SK-N-SH (cell line): ENCODE results near the gene EPHX1. TPM values are rescaled to one million over a fixed set of nuclear protein-coding genes. Genes with fewer than 3 reads are reported as not detected.

Experiments used
- CTCF ChIA-PET: fragments of 300-600, 350-600 bp; formaldehyde crosslinking; extraction: SDS; loops from one replicate; lab custom pipeline; 2021; lab: Yijun Ruan, JAX
- POLR2A ChIA-PET: fragments of 350-600 bp; sonication (Branson Sonifier 250); formaldehyde crosslinking; extraction: SDS; loops from one replicate; lab custom pipeline; 2020; ENCODE audit warnings: antibody characterized with exemption, inconsistent platforms; lab: Yijun Ruan, JAX
- DNase-seq: peaks from one replicate; pipeline ENCODE4 v3.0.0; 2012
- H2AFZ ChIP-seq: fragments of 200-600 bp; sonication (generic); 2 replicates; pipeline ENCODE4 v1.8.1; 2016; ENCODE audit warnings: antibody characterized with exemption, mild to moderate bottlenecking, low read depth
- H3F3A ChIP-seq: fragments of 200-600 bp; sonication (generic); replicated peaks from 2 replicates; pipeline ENCODE3; 2016; ENCODE audit warnings: antibody characterized with exemption, mild to moderate bottlenecking; ENCODE audit not compliant: insufficient read depth
- H3K27ac ChIP-seq, 2 experiments: fragments of 200-500 bp in 1 of 2; fragments of 200-600 bp in 1 of 2; sonication (Bioruptor generic) in 1 of 2; sonication (generic), shearing (Covaris generic) in 1 of 2; 2 replicates each; pipeline versions ENCODE4 v1.5.1 to v1.6.1; 2014 to 2016; ENCODE audit warnings: low read depth in 2 of 2, inconsistent platforms in 1 of 2, low read length in 1 of 2, mild to moderate bottlenecking in 1 of 2, mixed read lengths in 1 of 2
- H3K27me3 ChIP-seq: fragments of 200-600 bp; sonication (generic), shearing (Covaris generic); 2 replicates; pipeline ENCODE4 v1.6.1; 2016; ENCODE audit warnings: mixed run types; ENCODE audit not compliant: insufficient read depth
- H3K36me3 ChIP-seq, 2 experiments: fragments of 200-500 bp in 1 of 2; fragments of 200-600 bp in 1 of 2; sonication (Bioruptor generic) in 1 of 2; sonication (generic) in 1 of 2; replicated peaks in 1 of 2; 2 replicates each; pipeline versions ENCODE3 to v1.5.1; 2014 to 2016; ENCODE audit warnings: low read length in 1 of 2, mild to moderate bottlenecking in 1 of 2; ENCODE audit not compliant: insufficient read depth in 2 of 2, control insufficient read depth in 1 of 2
- H3K4me1 ChIP-seq, 2 experiments: fragments of 200-500 bp in 1 of 2; fragments of 200-600 bp in 1 of 2; sonication (Bioruptor generic) in 1 of 2; sonication (generic), shearing (Covaris generic) in 1 of 2; 2 replicates each; pipeline versions ENCODE4 v1.5.1 to v1.6.1; 2014 to 2016; ENCODE audit warnings: low read depth in 1 of 2, low read length in 1 of 2, mixed run types in 1 of 2; ENCODE audit not compliant: insufficient read depth in 2 of 2, control insufficient read depth in 1 of 2
- H3K4me2 ChIP-seq: fragments of 200-600 bp; sonication (generic), shearing (Covaris generic); 2 replicates; pipeline ENCODE4 v1.6.1; 2017; ENCODE audit warnings: mixed run types
- H3K4me3 ChIP-seq, 2 experiments: fragments of 200-500 bp in 1 of 2; fragments of 200-600 bp in 1 of 2; sonication (Bioruptor generic) in 1 of 2; sonication (generic), shearing (Covaris generic) in 1 of 2; 2 replicates each; pipeline versions ENCODE4 v1.5.1 to v1.8.1; 2014 to 2016; ENCODE audit warnings: low read depth in 2 of 2, inconsistent platforms in 1 of 2, low read length in 1 of 2, mild to moderate bottlenecking in 1 of 2, mixed read lengths in 1 of 2, moderate library complexity in 1 of 2
- H3K79me2 ChIP-seq: fragments of 200-600 bp; sonication (generic); 2 replicates; pipeline ENCODE4 v1.8.1; 2017; ENCODE audit warnings: mild to moderate bottlenecking; ENCODE audit not compliant: insufficient read depth
- H3K9ac ChIP-seq: fragments of 200-600 bp; sonication (generic); 2 replicates; pipeline ENCODE4 v1.6.1; 2017; ENCODE audit warnings: mixed run types
- H3K9me2 ChIP-seq: fragments of 200-600 bp; sonication (generic); 2 replicates; pipeline ENCODE4 v1.6.1; 2017; ENCODE audit warnings: mixed run types
- H3K9me3 ChIP-seq: fragments of 200-600 bp; sonication (generic); 2 replicates; pipeline ENCODE4 v1.6.1; 2017; ENCODE audit warnings: mixed run types, mild to moderate bottlenecking, moderate library complexity
- H4K20me1 ChIP-seq: fragments of 200-600 bp; sonication (generic); 2 replicates; pipeline ENCODE4 v1.6.1; 2017; ENCODE audit warnings: mild to moderate bottlenecking, mixed run types; ENCODE audit not compliant: insufficient read depth
- CHD2 ChIP-seq: fragments of 150-350 bp; IDR thresholded peaks from 2 replicates; pipeline ENCODE4 v1.6.1; 2018; ENCODE audit warnings: low read length; ENCODE audit not compliant: partially characterized antibody
- ELF1 ChIP-seq: IDR thresholded peaks from 2 replicates; pipeline ENCODE4 v1.4.0; 2012
- EP300 ChIP-seq, 2 experiments: IDR thresholded peaks; 2 replicates each; pipeline versions ENCODE4 v1.4.0 to v1.6.1; 2012; ENCODE audit warnings: borderline replicate concordance in 1 of 2, low read depth in 1 of 2, low read length in 1 of 2
- EZH2phosphoT487 ChIP-seq: fragments of 200-600 bp; sonication (generic); IDR thresholded peaks from 2 replicates; pipeline ENCODE4 v1.6.1; 2017; ENCODE audit warnings: low read depth, mixed run types, mild to moderate bottlenecking, antibody characterized with exemption, moderate library complexity, borderline replicate concordance
- FOSL2 ChIP-seq: IDR thresholded peaks from 2 replicates; pipeline ENCODE4 v1.4.0; 2012; ENCODE audit warnings: low read depth, mild to moderate bottlenecking, moderate library complexity, borderline replicate concordance
- FOXM1 ChIP-seq: IDR thresholded peaks from 2 replicates; pipeline ENCODE4 v1.4.0; 2012; ENCODE audit warnings: low read depth, mild to moderate bottlenecking
- GABPA ChIP-seq: IDR thresholded peaks from 2 replicates; pipeline ENCODE4 v1.4.0; 2012; ENCODE audit warnings: low read depth, mild to moderate bottlenecking
- IRF3 ChIP-seq: fragments of 150-350 bp; IDR thresholded peaks from 2 replicates; pipeline ENCODE4 v1.6.1; 2016; ENCODE audit warnings: mild to moderate bottlenecking, low read depth, low read length
- JUND ChIP-seq: IDR thresholded peaks from 2 replicates; pipeline ENCODE4 v1.4.0; 2012
- MEF2A ChIP-seq: IDR thresholded peaks from 2 replicates; pipeline ENCODE4 v1.4.0; 2012; ENCODE audit warnings: low read depth, borderline replicate concordance
- MXI1 ChIP-seq: IDR thresholded peaks from 2 replicates; pipeline ENCODE4 v1.6.1; 2012; ENCODE audit warnings: mild to moderate bottlenecking, low read depth, low read length, improper control_type of control experiment
- PBX3 ChIP-seq: IDR thresholded peaks from 2 replicates; pipeline ENCODE4; 2012
- POLR2AphosphoS5 ChIP-seq: IDR thresholded peaks from 2 replicates; pipeline ENCODE4 v1.6.1; 2012; ENCODE audit warnings: low read depth, low read length
- RCOR1 ChIP-seq: fragments of 150-350 bp; IDR thresholded peaks from 2 replicates; pipeline ENCODE4 v1.6.1; 2017; ENCODE audit warnings: antibody characterized with exemption, low read length
- REST ChIP-seq: IDR thresholded peaks from 2 replicates; pipeline ENCODE4 v1.6.1; 2012; ENCODE audit warnings: mild to moderate bottlenecking, low read depth, low read length, moderate library complexity
- RXRA ChIP-seq: IDR thresholded peaks from 2 replicates; pipeline ENCODE4 v1.4.0; 2012; ENCODE audit warnings: low read depth, mild to moderate bottlenecking, borderline replicate concordance
- SMC3 ChIP-seq: IDR thresholded peaks from 2 replicates; pipeline ENCODE4 v1.6.1; 2012; ENCODE audit warnings: low read depth, low read length, improper control_type of control experiment
- YY1 ChIP-seq: IDR thresholded peaks from 2 replicates; pipeline ENCODE4 v1.4.0; 2012; ENCODE audit warnings: low read depth, mild to moderate bottlenecking
- ZBTB33 ChIP-seq: IDR thresholded peaks from 2 replicates; pipeline ENCODE4 v1.4.0; 2012; ENCODE audit warnings: low read depth, borderline replicate concordance
- WGBS: methylation state at CpG from one replicate; pipeline ENCODE4 v1.1.6; 2017; ENCODE audit warnings: low lambda C conversion rate; 5-methylcytosine and 5-hydroxymethylcytosine counted together
- polyA plus RNA-seq, 3 experiments: library from polyadenylated mRNA; depleted of rRNA; stranded (reverse); fragments of >200 nt; gene quantifications; 2 replicates each; pipeline ENCODE4 v1.2.3, GENCODE V29; 2012
- TF ChIP-seq, protein P1 (sequence below): IDR thresholded peaks from 2 replicates; pipeline ENCODE4 v1.4.0; 2012; ENCODE audit warnings: low read depth

Gene EPHX1
- polyA plus RNA-seq, 1 of the 3 experiments (the other 2 are of a cell fraction): 45.7 TPM

DNA sequence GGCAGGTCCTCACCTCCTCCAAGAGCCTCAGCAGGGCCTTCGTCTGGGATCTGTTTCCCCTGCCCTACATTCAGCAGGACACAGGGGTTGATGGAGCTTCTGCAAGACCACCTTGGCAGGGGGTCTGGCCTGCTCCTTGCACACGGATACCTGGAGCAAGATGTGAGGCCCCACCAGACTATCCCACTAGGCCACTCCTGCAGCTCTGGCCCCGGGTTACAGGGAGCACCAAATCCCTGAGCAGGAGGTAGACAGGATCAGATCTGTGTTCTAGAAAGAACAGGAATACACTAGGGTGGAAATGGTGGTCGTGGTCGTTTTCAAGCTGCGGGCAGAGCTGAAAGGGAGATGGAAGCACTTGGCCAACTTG, 33.5 kb downstream of the EPHX1 start:
- H3K4me2 ChIP-seq: no peak overlapping the region
- no peaks in the 10 kb centered on the region for H3K27me3 ChIP-seq
- WGBS: 95% methylated on average over 5 of the region's 6 CpGs
- H4K20me1 ChIP-seq: no peaks in the 10 kb centered on the region
- H3K4me3 ChIP-seq: no peak overlapping the region
- H3K79me2 ChIP-seq: no peaks in the 10 kb centered on the region
- no peak overlapping the region for H3K9ac ChIP-seq
- H3F3A ChIP-seq: no peaks in the 10 kb centered on the region
- H3K36me3 ChIP-seq: peaks cover 6 to 35% of the 10 kb centered on the region in 2 experiments
- no peaks in the 10 kb centered on the region for H3K9me2 ChIP-seq
- no peak overlapping the region for H2AFZ ChIP-seq
- CTCF ChIA-PET: interaction anchor here (0.9 to 1.5 kb wide), 2 partner anchors 10 to 369 kb away, joined by 3 to 6 read pairs; no protein-coding TSS in a partner anchor
- H3K27ac ChIP-seq: no peak overlapping the region
- TF ChIP-seq GABPA (no peak), EZH2phosphoT487 (no peak), REST (no peak), MEF2A (no peak), FOXM1 (no peak), YY1 (no peak), RCOR1 (no peak), PBX3 (no peak), SMC3 (no peak), EP300 (IDR thresholded peaks at IDR 0.05; ENCODE audit: borderline replicate concordance in 1 of 2, low read depth in 1 of 2, low read length in 1 of 2) (no peak), FOSL2 (no peak), POLR2AphosphoS5 (no peak), ELF1 (no peak), JUND (no peak), MXI1 (no peak), ZBTB33 (no peak), CHD2 (no peak), RXRA (no peak), IRF3 (no peak)
- TF ChIP-seq, protein P1, sequence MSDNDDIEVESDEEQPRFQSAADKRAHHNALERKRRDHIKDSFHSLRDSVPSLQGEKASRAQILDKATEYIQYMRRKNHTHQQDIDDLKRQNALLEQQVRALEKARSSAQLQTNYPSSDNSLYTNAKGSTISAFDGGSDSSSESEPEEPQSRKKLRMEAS: no peak
- H3K4me1 ChIP-seq: peaks cover 0 to 7% of the 10 kb centered on the region in 2 experiments; a peak in 1 of 4 replicates
- no peak for DNase-seq
- H3K9me3 ChIP-seq: no peaks in the 10 kb centered on the region
- POLR2A ChIA-PET: no interaction called here
